Choroid plexus epithelial cell (primary cell): ENCODE data around the gene MLXIPL.
A peak's percentile ranks its signal among the peaks of the same experiment; 100 is the strongest.

ENCODE experiments used
- DNase-seq: peaks from one replicate; pipeline ENCODE4 v3.0.0-alpha.2; 2010; ENCODE audit warnings: low read depth
- H3K4me3 ChIP-seq: 2 replicates; pipeline ENCODE4 v1.5.1; 2011; ENCODE audit warnings: low read depth, mild to moderate bottlenecking, control low read depth, low read length, moderate library complexity
- CTCF ChIP-seq: conservative IDR thresholded peaks from 2 replicates; pipeline ENCODE4 v1.5.1; 2011; ENCODE audit warnings: low read depth, mild to moderate bottlenecking, control low read depth, inconsistent platforms, low read length, moderate library complexity

Gene MLXIPL

GRCh38 chr7:73597978-73598782 lies 26.1 kb downstream of the MLXIPL start:
- TF ChIP-seq CTCF, result no peak
- H3K4me3 ChIP-seq, result no peak overlapping the region
- DNase-seq, result no peak

- DNase-seq, result no peak
- no peak overlapping the region for H3K4me3 ChIP-seq
- no peak for TF ChIP-seq CTCF
These were observed 27.9 kb downstream of the MLXIPL start for GRCh38 chr7:73596191-73597065.

- TF ChIP-seq CTCF, result no peak
- no peak for DNase-seq
These were observed 29.0 kb downstream of the MLXIPL start for GRCh38 chr7:73595358-73595757.

GRCh38 chr7:73593207-73594045 lies 30.9 kb downstream of the MLXIPL start:
- no peak for TF ChIP-seq CTCF
- H3K4me3 ChIP-seq, result no peak overlapping the region
- no peak for DNase-seq

More at GRCh38 chr7:73595358-73595757, 29.0 kb downstream of the MLXIPL start:
- no peak overlapping the region for H3K4me3 ChIP-seq

GRCh38 chr7:73586911-73587310 lies 37.4 kb downstream of the MLXIPL start:
- no peak for DNase-seq
- no peak overlapping the region for H3K4me3 ChIP-seq
- no peak for TF ChIP-seq CTCF

GRCh38 chr7:73585196-73585595 lies 39.1 kb downstream of the MLXIPL start:
- peak; percentile 60 for DNase-seq
- TF ChIP-seq CTCF, result no peak
- H3K4me3 ChIP-seq, result no peak overlapping the region
